Endodermal cell (in vitro differentiated cells): ENCODE measurements around the gene MCM6. TPM values are rescaled to one million over a fixed set of nuclear protein-coding genes. Genes with fewer than 3 reads are reported as not detected.

Experiments
- DNase-seq: peaks from one replicate; pipeline ENCODE4 v3.0.0-alpha.2; 2017
- H3K27ac ChIP-seq: 2 replicates; pipeline ENCODE4 v1.5.1; 2013; ENCODE audit warnings: mild to moderate bottlenecking, low read depth, low read length, moderate library complexity
- H3K27me3 ChIP-seq: 2 replicates; pipeline ENCODE4 v1.6.1; 2013; ENCODE audit warnings: mild to moderate bottlenecking, low read length, moderate library complexity; ENCODE audit not compliant: insufficient read depth, control insufficient read depth, poor library complexity, severe bottlenecking
- H3K36me3 ChIP-seq: 2 replicates; pipeline ENCODE4 v1.7.0; 2013; ENCODE audit warnings: mild to moderate bottlenecking, low read length, moderate library complexity; ENCODE audit not compliant: control insufficient read depth, insufficient read depth
- H3K4me1 ChIP-seq: one replicate; pipeline ENCODE4 v1.7.0; 2013; ENCODE audit warnings: low read length; ENCODE audit not compliant: control insufficient read depth, insufficient read depth
- H3K4me3 ChIP-seq: 2 replicates; pipeline ENCODE4 v1.5.1; 2013; ENCODE audit warnings: mild to moderate bottlenecking, low read length, moderate library complexity
- H3K9ac ChIP-seq: 2 replicates; pipeline ENCODE4 v1.6.1; 2013; ENCODE audit warnings: mild to moderate bottlenecking, low read length, moderate library complexity; ENCODE audit not compliant: poor library complexity, severe bottlenecking; ENCODE audit errors: extremely low read depth
- H3K9me3 ChIP-seq: 2 replicates; pipeline ENCODE4 v1.6.1; 2013; ENCODE audit warnings: mild to moderate bottlenecking, low read length, moderate library complexity; ENCODE audit not compliant: control insufficient read depth
- H3K27ac Mint-ChIP-seq: 2 replicates; pipeline ENCODE4 v1.8.0; 2020; ENCODE audit warnings: mixed read lengths
- H3K27me3 Mint-ChIP-seq: 2 replicates; pipeline ENCODE4 v1.8.0; 2021; ENCODE audit warnings: mild to moderate bottlenecking, mixed read lengths; ENCODE audit not compliant: insufficient read depth
- H3K36me3 Mint-ChIP-seq: 2 replicates; pipeline ENCODE4 v1.8.0; 2020; ENCODE audit warnings: low read depth, mixed read lengths
- H3K4me1 Mint-ChIP-seq: 2 replicates; pipeline ENCODE4 v1.8.0; 2020; ENCODE audit warnings: mixed read lengths
- H3K4me3 Mint-ChIP-seq: 2 replicates; pipeline ENCODE4 v1.8.0; 2020; ENCODE audit warnings: mild to moderate bottlenecking, moderate library complexity, mixed read lengths
- H3K9me3 Mint-ChIP-seq: 2 replicates; pipeline ENCODE4 v1.8.0; 2020; ENCODE audit warnings: mild to moderate bottlenecking, mixed read lengths
- WGBS, 2 experiments: methylation state at CpG; one replicate each; pipeline versions ENCODE4 v1.1.5 to v1.1.7; 2013; ENCODE audit warnings: missing lambda C conversion rate in 2 of 2, mixed read lengths in 1 of 2; ENCODE audit not compliant: insufficient coverage in 1 of 2, insufficient read length in 1 of 2; 5-methylcytosine and 5-hydroxymethylcytosine counted together
- total RNA-seq, 2 donors: library from RNA; stranded (reverse); fragmentation: NEBNext Ultra II Directional in 1 of 2; extraction: Animal tissue kit (Norgen Biotek cat#: 25700) in 1 of 2; gene quantifications; 2 replicates in 1 of 2; 3 replicates in 1 of 2; pipeline ENCODE4 v1.2.1, GENCODE V29; 2021
- TF ChIP-seq, protein P1 (sequence below): fragments of 200-600 bp; sonication (generic); conservative IDR thresholded peaks from 2 replicates; pipeline ENCODE4 v1.5.0; 2021; ENCODE audit warnings: antibody characterized with exemption, mild to moderate bottlenecking

Gene MCM6
- total RNA-seq, 2 donors from 2014 or later, result 140 to 141 TPM

DNA sequence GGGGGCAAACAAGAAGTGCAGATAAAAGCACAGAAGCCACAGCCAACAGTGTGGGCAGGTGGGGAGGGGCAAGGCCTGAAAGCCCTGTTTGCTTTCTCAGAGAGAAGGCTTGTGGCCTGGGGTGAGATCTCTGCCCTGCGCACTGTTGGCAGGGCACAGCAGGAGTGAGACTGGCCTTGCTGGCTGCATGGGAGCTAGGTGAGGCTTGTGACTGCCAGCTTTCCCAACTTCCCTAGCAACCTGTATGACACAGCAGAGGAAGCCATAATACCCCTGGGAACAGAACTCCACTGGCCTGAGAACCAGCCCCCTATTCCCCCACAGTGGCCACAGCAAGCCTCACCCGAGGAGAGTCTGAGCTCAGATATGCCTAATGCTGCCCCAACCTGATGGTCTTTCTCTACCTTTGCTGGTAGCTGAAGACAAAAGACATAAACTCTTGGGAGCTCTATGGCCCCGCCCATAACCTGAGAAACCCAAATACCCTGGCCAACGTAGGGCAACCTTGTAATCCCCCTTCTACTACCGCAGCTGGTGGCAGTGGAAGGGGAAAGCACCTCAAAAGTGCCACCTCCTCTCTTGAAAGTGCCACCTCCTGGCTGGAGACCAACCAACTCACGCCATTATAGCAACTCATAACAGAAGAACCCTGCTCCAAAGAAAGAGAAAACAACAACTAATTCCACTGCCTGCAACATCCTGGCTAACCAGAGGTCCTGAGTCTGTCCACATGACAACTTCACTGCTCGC, 83.7 kb downstream of the MCM6 start:
- Histone ChIP-seq H3K27me3 (no peaks in the 10 kb centered on the region), H3K9me3 (no peaks in the 10 kb centered on the region), H3K27ac (no peak overlapping the region), H3K9ac (no peak overlapping the region), H3K36me3 (no peaks in the 10 kb centered on the region), H3K4me3 (no peak overlapping the region), H3K4me1 (no peaks in the 10 kb centered on the region)
- TF ChIP-seq, protein P1, sequence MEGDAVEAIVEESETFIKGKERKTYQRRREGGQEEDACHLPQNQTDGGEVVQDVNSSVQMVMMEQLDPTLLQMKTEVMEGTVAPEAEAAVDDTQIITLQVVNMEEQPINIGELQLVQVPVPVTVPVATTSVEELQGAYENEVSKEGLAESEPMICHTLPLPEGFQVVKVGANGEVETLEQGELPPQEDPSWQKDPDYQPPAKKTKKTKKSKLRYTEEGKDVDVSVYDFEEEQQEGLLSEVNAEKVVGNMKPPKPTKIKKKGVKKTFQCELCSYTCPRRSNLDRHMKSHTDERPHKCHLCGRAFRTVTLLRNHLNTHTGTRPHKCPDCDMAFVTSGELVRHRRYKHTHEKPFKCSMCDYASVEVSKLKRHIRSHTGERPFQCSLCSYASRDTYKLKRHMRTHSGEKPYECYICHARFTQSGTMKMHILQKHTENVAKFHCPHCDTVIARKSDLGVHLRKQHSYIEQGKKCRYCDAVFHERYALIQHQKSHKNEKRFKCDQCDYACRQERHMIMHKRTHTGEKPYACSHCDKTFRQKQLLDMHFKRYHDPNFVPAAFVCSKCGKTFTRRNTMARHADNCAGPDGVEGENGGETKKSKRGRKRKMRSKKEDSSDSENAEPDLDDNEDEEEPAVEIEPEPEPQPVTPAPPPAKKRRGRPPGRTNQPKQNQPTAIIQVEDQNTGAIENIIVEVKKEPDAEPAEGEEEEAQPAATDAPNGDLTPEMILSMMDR, result no peak
- WGBS, 2 experiments, result 80 to 89% methylated on average over 3 to 7 of the region's 7 CpGs
- Mint-ChIP-seq H3K4me1 (no peaks in the 10 kb centered on the region), H3K9me3 (peaks cover 15% of the 10 kb centered on the region), H3K36me3 (peaks cover 3% of the 10 kb centered on the region), H3K27ac (no peak overlapping the region), H3K27me3 (no peaks in the 10 kb centered on the region), H3K4me3 (no peak overlapping the region)
- no peak for DNase-seq

- Histone ChIP-seq H3K27me3 (no peaks in the 10 kb centered on the region), H3K4me1 (no peaks in the 10 kb centered on the region), H3K9me3 (no peaks in the 10 kb centered on the region), H3K4me3 (no peak overlapping the region), H3K9ac (no peak overlapping the region), H3K27ac (no peak overlapping the region), H3K36me3 (peaks cover 6% of the 10 kb centered on the region)
- DNase-seq, result no peak
- no peaks in the 10 kb centered on the region for H3K4me1 Mint-ChIP-seq
- H3K27ac Mint-ChIP-seq, result no peak overlapping the region
- no peak overlapping the region for H3K4me3 Mint-ChIP-seq
- WGBS, 2 experiments, result 96% methylated on average over 2 of the region's 2 CpGs; no CpG with 5 or more reads in 1 of the 2 experiments
- H3K27me3 Mint-ChIP-seq, result no peaks in the 10 kb centered on the region
- peaks cover 15% of the 10 kb centered on the region for H3K9me3 Mint-ChIP-seq
- TF ChIP-seq, protein P1, result no peak
- peaks cover 10% of the 10 kb centered on the region for H3K36me3 Mint-ChIP-seq
Measured at GRCh38 chr2:135791418-135792190, 84.6 kb downstream of the MCM6 start.

DNA sequence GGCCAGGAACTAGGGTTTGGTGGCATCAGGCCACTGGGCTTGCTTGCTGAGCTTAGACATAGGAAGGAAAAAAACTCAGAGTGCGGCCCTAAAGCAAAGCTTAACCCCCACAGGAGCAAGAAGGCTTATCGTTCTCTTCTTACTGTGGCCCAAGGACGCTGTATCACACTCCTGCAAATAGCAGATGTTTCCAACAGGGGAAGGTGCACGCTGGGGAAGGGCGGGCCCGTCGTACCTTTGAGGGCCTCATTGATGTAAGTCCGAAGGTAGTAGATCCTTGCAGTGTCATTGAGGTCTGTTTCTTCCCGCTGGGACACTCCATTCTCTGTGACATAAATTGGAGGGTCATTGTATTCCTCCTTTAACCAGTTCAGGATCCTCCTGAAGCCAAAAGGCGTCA, 85.8 kb downstream of the MCM6 start:
- DNase-seq, result no peak
- 96% methylated on average over 10 of the region's 10 CpGs for WGBS, 2 experiments
- no peak overlapping the region for H3K4me3 Mint-ChIP-seq
- peaks cover 20% of the 10 kb centered on the region for H3K36me3 Mint-ChIP-seq
- no peaks in the 10 kb centered on the region for H3K4me1 ChIP-seq
- no peaks in the 10 kb centered on the region for H3K4me1 Mint-ChIP-seq
- no peaks in the 10 kb centered on the region for H3K27me3 Mint-ChIP-seq
- H3K27ac Mint-ChIP-seq, result no peak overlapping the region
- no peak overlapping the region for H3K4me3 ChIP-seq
- H3K9me3 Mint-ChIP-seq, result peaks cover 21% of the 10 kb centered on the region
- TF ChIP-seq, protein P1, result no peak
- H3K27ac ChIP-seq, result no peak overlapping the region
- H3K36me3 ChIP-seq, result peaks cover 13% of the 10 kb centered on the region
- no peaks in the 10 kb centered on the region for H3K27me3 ChIP-seq
- H3K9me3 ChIP-seq, result peaks cover 7% of the 10 kb centered on the region
- H3K9ac ChIP-seq, result no peak overlapping the region

Other genes starting within 250 kb of the MCM6 start
- 10 to 100 TPM; 81.0 to 81.6 TPM for gene UBXN4, start 134.6 kb downstream of the MCM6 start, total RNA-seq
- gene LCT, start 39.3 kb downstream of the MCM6 start, total RNA-seq, result under 1 TPM; 0.11 TPM
- 10 to 100 TPM; 70.5 to 75.9 TPM for gene DARS1, start 109.2 kb upstream of the MCM6 start, total RNA-seq
- 100 to 1,000 TPM; 287 to 454 TPM for gene CXCR4, start 241.7 kb upstream of the MCM6 start, total RNA-seq